ENCODE measurements around the gene FOXL2NB.

FOXL2NB gene

GRCh38 chr3:138933068-138933668 lies 13.8 kb upstream of the FOXL2NB start:
- no peak for DNase-seq

GRCh38 chr3:138933981-138934691 lies 12.9 kb upstream of the FOXL2NB start:
- DNase-seq = no peak

GRCh38 chr3:138935505-138935862 lies 11.5 kb upstream of the FOXL2NB start:
- no peak for DNase-seq

GRCh38 chr3:138935863-138936740 lies 10.9 kb upstream of the FOXL2NB start:
- peak; percentile 73 for DNase-seq

DNA sequence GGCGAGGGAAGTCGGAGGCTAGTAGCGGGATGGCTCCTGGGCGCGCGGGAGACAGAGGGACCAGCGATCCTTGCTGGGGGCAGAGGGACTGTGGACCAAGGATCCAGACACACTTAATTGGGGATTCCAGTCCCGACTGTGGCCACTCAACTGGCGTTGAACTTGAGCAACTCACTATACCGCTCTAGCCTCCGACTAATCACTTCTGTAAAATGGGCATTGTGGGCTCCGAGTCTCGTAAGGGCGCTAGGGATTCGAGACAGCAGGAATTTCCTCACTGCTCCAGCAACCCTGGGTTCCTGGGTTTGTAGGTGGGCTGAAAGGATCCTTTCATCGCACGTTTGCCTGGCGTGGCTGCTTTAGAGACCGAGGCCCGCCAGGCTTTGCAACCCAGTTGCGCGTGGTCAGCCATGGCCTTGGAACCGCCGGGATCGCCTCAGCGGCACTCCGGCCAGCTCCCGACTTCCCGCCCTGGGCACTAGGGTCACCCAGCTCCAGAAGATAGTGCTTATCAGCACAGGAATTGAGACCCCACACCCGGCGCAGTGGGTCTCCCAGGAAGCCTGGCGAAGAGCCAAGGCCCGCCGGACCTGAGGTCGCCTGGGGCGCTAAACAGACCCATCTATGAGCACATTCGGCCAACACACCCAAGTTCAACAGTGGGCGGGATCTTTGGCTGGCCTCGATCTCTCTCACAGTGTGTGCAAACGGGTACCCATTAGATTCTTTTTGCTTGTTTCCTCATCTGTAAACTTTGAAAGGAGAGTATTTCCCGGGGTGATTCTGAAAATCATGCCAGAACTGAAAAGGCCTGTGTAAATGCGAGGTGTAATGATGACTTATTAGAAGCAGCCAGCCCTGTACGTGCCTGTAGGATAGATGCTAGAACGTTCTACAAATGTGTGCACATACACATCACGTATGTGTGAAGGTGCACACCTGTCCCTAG lies 10.0 kb upstream of the FOXL2NB start:
- no peak for DNase-seq

DNA sequence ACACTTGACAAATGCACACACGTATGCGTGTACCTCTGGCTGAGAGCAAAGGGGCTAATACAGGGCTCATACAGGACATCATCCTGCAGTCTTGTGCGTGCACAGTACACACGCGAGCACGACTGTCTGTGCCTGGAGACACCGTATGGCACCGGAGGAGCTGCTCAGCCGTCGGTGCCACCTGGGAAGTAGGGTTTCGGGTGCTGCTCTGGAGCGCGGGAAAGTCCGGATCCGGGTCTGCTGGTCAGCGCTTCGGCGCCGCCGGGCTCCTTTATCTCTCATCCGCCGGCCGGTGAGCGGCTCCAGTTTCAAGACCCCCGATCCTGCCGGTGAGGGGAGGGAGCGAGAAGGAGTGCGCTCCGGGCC lies 9.3 kb upstream of the FOXL2NB start:
- DNase-seq = no peak

GRCh38 chr3:138938056-138938876 lies 8.8 kb upstream of the FOXL2NB start:
- DNase-seq = no peak

DNA sequence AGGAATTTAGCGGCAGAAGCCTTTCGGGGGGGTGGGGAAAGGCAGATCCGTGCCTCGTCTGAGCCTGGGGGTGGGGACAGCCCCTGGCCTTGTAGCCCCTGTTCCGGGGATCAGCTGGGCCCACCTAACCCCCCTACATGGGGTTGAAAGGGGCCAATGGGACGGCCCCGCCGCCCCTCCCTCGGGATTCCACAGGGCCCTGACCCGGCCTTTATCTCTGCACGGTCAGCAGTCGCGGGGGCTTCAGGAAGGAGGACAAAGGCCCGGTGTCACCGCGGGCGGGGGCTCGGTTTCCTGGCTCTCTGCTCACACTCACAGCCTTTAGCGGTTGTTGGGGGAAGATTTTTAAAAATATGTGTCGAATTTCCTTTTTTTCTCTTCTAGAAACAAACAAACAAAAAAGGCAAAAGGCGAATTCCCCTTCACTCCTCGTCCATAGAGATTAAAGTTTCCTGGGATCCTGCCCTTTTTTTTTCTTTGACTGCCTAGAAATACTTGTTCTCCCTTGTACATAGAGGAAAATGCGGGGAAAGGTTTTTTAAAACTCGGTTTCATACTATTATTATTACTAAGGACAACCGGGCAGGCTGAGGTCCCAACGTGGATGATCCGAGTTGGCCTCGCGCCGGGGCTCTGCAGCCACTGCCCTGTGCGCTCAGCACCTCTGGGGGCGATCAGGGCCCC lies 8.0 kb upstream of the FOXL2NB start:
- no peak for DNase-seq

GRCh38 chr3:138939561-138940241 lies 7.3 kb upstream of the FOXL2NB start:
- no peak for DNase-seq

GRCh38 chr3:138940446-138940845 lies 6.6 kb upstream of the FOXL2NB start:
- DNase-seq = no peak

GRCh38 chr3:138941259-138941885 lies 5.6 kb upstream of the FOXL2NB start:
- peak; percentile 46 for DNase-seq

DNA sequence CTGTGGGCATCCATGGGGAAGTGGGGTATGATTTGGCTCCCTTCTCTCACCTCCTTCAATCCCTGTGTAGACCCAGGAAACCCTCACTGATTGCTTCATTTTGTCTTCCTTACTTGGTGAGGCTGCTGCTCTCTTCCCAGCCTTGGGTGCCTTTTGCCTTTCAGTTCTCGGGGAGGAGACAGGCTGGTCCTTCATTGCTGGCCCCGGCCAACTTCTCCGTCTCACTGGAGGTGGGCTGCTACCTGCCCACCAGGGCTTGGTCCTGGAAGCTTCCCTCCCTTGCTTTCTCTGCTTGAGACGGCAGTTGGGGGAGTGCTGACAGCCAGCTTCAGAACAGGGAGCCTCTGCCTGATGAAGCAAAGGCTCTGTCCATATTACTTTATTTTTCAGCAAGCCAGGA lies 4.7 kb upstream of the FOXL2NB start:
- no peak for DNase-seq

GRCh38 chr3:138942861-138943623 lies 4.0 kb upstream of the FOXL2NB start:
- DNase-seq = no peak

- no peak for DNase-seq
Observed at GRCh38 chr3:138943724-138944653, 3.0 kb upstream of the FOXL2NB start.

- no peak for DNase-seq
Observed at GRCh38 chr3:138944654-138944928, 2.4 kb upstream of the FOXL2NB start.

- peak; percentile 30 for DNase-seq
Observed at GRCh38 chr3:138944929-138945708, 1.9 kb upstream of the FOXL2NB start.

Measured in activated CD4-positive, alpha-beta T cell treated with anti-CD3 and anti-CD28 coated beads, Interleukin-10, Interleukin-2, amounts not matched to agents 100 ng/mL and 50 ng/mL, durations not matched to agents 16 hours and 8 hours (primary cell).